HepG2 (cell line): ENCODE measurements around the gene PNLIP. TPM values are rescaled to one million over a fixed set of nuclear protein-coding genes. Genes with fewer than 3 reads are reported as not detected.
A peak's percentile ranks its signal among the peaks of the same experiment; 100 is the strongest.

ENCODE experiments used
- AGO2 ChIP-seq: fragments of 200-400 bp; formaldehyde crosslinking; optimal IDR thresholded peaks from 2 replicates; pipeline ENCODE3; 2017; ENCODE audit warnings: mild to moderate bottlenecking, low read depth, low read length, moderate library complexity
- BHLHE40 ChIP-seq: IDR thresholded peaks from 2 replicates; pipeline ENCODE4 v1.6.1; 2011; ENCODE audit warnings: low read length, improper control_type of control experiment
- FOXA1 ChIP-seq, 2 experiments: fragments of 450-650 bp in 1 of 2; sonication (generic) in 1 of 2; formaldehyde crosslinking in 1 of 2; IDR thresholded peaks; 2 replicates each; pipeline versions ENCODE4 v1.4.0 to v1.6.1; 2016 to 2020; ENCODE audit warnings: missing genetic modification reagents in 1 of 2
- FOXA3 ChIP-seq: IDR thresholded peaks from 2 replicates; pipeline ENCODE4 v1.6.1; 2016; ENCODE audit warnings: missing genetic modification reagents, missing compliant biosample characterization
- IRF2 ChIP-seq: IDR thresholded peaks from 2 replicates; pipeline ENCODE4 v1.6.1; 2018; ENCODE audit warnings: missing genetic modification reagents, missing compliant biosample characterization
- JARID2 ChIP-seq: sonication (generic); formaldehyde crosslinking; IDR thresholded peaks from 2 replicates; pipeline ENCODE4 v1.8.1; 2023; ENCODE audit warnings: missing genetic modification reagents, inconsistent platforms; ENCODE audit not compliant: insufficient replicate concordance
- REXO4 ChIP-seq: sonication (generic); formaldehyde crosslinking; IDR thresholded peaks from 2 replicates; pipeline ENCODE4 v1.8.0; 2022; ENCODE audit warnings: missing genetic modification reagents, mild to moderate bottlenecking, borderline replicate concordance
- RFXANK ChIP-seq: IDR thresholded peaks from 2 replicates; pipeline ENCODE4 v1.6.1; 2016
- SP140L ChIP-seq: sonication (generic); formaldehyde crosslinking; IDR thresholded peaks from 2 replicates; pipeline ENCODE4 v1.4.0; 2020; ENCODE audit warnings: missing genetic modification reagents, borderline replicate concordance
- ZNF318 ChIP-seq: sonication (generic); formaldehyde crosslinking; IDR thresholded peaks from 2 replicates; pipeline ENCODE4 v1.4.0; 2020; ENCODE audit warnings: mild to moderate bottlenecking, missing genetic modification reagents
- ZNF674 ChIP-seq: sonication (generic); formaldehyde crosslinking; IDR thresholded peaks from 2 replicates; pipeline ENCODE4 v1.5.0; 2020; ENCODE audit warnings: low read depth, mild to moderate bottlenecking, missing genetic modification reagents
- polyA plus RNA-seq, 8 experiments: library from polyadenylated mRNA; depleted of rRNA in 3 of 8; stranded (reverse) in 7 of 8; unstranded in 1 of 8; fragments of >200 nt; fragmentation: Illumina TruSeq in 4 of 8; extraction: Trizol in 4 of 8; gene quantifications; 2 replicates each; pipeline versions ENCODE4 v1.2.1 to v1.2.3, GENCODE V29; 2011 to 2016; ENCODE audit warnings: low read depth in 4 of 8, missing spikeins in 1 of 8, mixed read lengths in 1 of 8; ENCODE audit not compliant: insufficient read depth in 1 of 8
- total RNA-seq, 5 experiments: library from RNA; depleted of rRNA; stranded (reverse); fragments of >200 nt; fragmentation: Illumina TruSeq; extraction: Trizol; gene quantifications; 2 replicates each; pipeline ENCODE4 v1.2.3, GENCODE V29; 2016; ENCODE audit warnings: low read depth in 1 of 5

The PNLIP gene
- total and polyA plus RNA-seq, 2 of the 13 experiments (the other 11 are each of a cell fraction or from before 2014, with no cell fraction given) = not detected

- TF ChIP-seq ZNF318 (CRISPR knock-in tag) = no peak
- TF ChIP-seq RFXANK (CRISPR knock-in tag) = no peak
- no peak for TF ChIP-seq SP140L (CRISPR knock-in tag)
- no peak for TF ChIP-seq AGO2
- no peak for TF ChIP-seq BHLHE40
- 0 out of 2 replicates have a peak, but pooled peaks have one; percentile 14 for TF ChIP-seq FOXA3 (CRISPR knock-in tag)
- TF ChIP-seq IRF2 (CRISPR knock-in tag) = no peak
- TF ChIP-seq FOXA1 (IDR thresholded peaks at IDR 0.05) = no peak
- TF ChIP-seq FOXA1 (CRISPR knock-in tag; IDR thresholded peaks at IDR 0.05) = peak; percentile 23; the same call in 1 of the 2 replicates
- TF ChIP-seq JARID2 (CRISPR knock-in tag) = no peak
- no peak for TF ChIP-seq ZNF674 (CRISPR knock-in tag)
- no peak for TF ChIP-seq REXO4 (CRISPR knock-in tag)
These were observed 44.2 kb downstream of the PNLIP start (continued) for GRCh38 chr10:116589926-116590325.
